HL-60/S4 treated with retinoic acid at 250 ng/mL for 4 days and 3 days (cell line): ENCODE measurements around the gene ARHGAP42.
"Not testable (repeated sequence)": the region's sequence is repeated elsewhere in the genome, so short reads cannot be mapped to it uniquely, and the experiment has no call there.

Experiments
- in situ Hi-C: fragments of 300-500 bp; cut with MboI; formaldehyde crosslinking; loops from 2 replicates; pipeline ENCODE4 v1.7.0; 2022; ENCODE audit warnings: low sequenced_read_pairs

Gene ARHGAP42, protein sequence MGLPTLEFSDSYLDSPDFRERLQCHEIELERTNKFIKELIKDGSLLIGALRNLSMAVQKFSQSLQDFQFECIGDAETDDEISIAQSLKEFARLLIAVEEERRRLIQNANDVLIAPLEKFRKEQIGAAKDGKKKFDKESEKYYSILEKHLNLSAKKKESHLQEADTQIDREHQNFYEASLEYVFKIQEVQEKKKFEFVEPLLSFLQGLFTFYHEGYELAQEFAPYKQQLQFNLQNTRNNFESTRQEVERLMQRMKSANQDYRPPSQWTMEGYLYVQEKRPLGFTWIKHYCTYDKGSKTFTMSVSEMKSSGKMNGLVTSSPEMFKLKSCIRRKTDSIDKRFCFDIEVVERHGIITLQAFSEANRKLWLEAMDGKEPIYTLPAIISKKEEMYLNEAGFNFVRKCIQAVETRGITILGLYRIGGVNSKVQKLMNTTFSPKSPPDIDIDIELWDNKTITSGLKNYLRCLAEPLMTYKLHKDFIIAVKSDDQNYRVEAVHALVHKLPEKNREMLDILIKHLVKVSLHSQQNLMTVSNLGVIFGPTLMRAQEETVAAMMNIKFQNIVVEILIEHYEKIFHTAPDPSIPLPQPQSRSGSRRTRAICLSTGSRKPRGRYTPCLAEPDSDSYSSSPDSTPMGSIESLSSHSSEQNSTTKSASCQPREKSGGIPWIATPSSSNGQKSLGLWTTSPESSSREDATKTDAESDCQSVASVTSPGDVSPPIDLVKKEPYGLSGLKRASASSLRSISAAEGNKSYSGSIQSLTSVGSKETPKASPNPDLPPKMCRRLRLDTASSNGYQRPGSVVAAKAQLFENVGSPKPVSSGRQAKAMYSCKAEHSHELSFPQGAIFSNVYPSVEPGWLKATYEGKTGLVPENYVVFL

GRCh38 chr11:100687054-100687629 is at the start of gene ARHGAP42:
TSS of gene ARHGAP42 (plus strand) at chr11:100687288. CDS start at chr11:100687679, 391 bp downstream.
- in situ Hi-C loops = no loop called here

DNA sequence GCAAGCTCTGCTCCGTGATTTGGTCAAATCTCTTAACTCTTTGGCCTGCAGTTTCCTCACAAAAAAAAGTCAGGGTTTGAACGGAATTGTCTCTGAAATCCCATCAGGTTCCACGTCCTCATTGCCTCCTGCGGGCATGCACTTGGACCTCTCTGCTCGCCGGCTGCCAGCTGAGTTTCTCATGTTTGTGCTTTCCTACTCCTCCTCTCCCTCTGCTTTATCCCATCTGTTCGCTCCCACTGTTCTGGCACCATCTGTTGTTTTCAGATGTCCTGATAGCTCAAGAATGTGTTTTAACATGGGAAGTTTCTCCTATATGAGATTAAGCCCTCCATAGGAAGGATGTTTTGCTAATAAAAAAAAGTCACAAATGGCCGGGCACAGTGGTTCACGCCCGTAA is 49.4 kb upstream of the ARHGAP42 start:
- in situ Hi-C loops = no loop called here

- in situ Hi-C loops = no loop called here
Observed at GRCh38 chr11:100638648-100639047, 48.4 kb upstream of the ARHGAP42 start.

- in situ Hi-C loops = no loop called here
Observed at GRCh38 chr11:100639140-100639539, 47.9 kb upstream of the ARHGAP42 start.

GRCh38 chr11:100640071-100640470 is 47.0 kb upstream of the ARHGAP42 start:
- in situ Hi-C loops = no loop called here

DNA sequence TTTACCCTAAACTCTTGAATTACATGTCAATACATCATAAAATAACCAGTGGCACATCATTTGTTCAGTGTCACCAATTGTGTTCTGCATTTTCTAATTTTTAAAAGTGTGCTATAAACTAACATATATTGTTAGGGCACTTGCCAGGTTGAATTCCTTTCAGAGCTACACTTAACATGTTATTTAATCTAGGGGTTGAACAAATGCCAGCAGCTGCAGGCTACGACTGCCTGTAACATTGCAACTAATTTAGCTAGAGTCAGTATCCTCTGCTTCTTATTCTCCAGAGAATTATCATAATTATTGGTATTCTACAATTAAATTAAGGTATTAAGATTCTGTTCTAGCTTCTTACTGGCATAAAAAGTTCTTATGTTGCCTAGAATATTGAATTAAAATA is 46.4 kb upstream of the ARHGAP42 start:
- in situ Hi-C loops = no loop called here

GRCh38 chr11:100641456-100641855 is 45.6 kb upstream of the ARHGAP42 start:
- in situ Hi-C loops = no loop called here

DNA sequence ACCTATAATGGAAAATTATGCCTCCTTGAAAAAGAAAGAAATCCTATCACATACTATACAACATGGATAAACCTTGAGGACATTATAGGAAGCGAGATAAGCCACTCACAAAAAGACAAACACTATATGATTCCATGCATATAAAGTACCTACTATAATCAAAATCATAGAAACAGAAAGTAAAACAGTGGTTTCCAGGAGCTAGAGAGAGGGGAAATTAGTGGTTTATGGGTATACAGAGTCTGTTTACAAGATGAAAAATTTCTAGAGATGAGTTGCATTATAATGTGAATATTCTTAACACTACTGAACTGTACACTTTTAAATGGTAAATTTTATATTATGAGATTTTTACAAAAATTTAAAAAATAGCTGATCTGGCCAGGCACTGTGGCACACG is 40.5 kb upstream of the ARHGAP42 start:
- in situ Hi-C loops = no loop called here

- in situ Hi-C loops = no loop called here
Observed at GRCh38 chr11:100647861-100648260, 39.2 kb upstream of the ARHGAP42 start.

GRCh38 chr11:100663583-100663982 is 23.5 kb upstream of the ARHGAP42 start:
- in situ Hi-C loops = no loop called here

GRCh38 chr11:100663996-100664395 is 23.1 kb upstream of the ARHGAP42 start:
- in situ Hi-C loops = no loop called here

DNA sequence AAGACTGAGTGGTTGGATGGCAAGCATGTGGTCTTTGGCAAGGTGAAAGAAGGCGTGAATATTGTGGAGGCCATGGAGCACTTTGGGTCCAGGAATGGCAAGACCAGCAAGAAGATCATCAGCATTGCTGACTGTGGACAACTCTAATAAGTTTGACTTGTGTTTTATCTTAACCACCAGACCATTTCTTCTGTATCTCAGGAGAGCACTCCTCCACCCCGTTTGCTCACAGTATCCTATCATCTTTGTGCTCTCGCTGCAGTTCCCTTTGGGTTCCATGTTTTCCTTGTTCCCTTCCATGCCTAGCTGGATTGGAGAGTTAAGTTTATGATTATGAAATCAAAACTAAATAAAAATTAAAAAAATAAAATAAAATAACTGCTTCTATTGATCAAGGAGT is 20.3 kb upstream of the ARHGAP42 start:
- in situ Hi-C loops = not testable (repeated sequence)

- in situ Hi-C loops = no loop called here
Observed at GRCh38 chr11:100667449-100667848, 19.6 kb upstream of the ARHGAP42 start.

GRCh38 chr11:100670140-100670539 is 16.9 kb upstream of the ARHGAP42 start:
- in situ Hi-C loops = no loop called here

GRCh38 chr11:100671471-100671870 is 15.6 kb upstream of the ARHGAP42 start:
- in situ Hi-C loops = no loop called here

- in situ Hi-C loops = no loop called here
Observed at GRCh38 chr11:100672498-100673033, 14.5 kb upstream of the ARHGAP42 start.

DNA sequence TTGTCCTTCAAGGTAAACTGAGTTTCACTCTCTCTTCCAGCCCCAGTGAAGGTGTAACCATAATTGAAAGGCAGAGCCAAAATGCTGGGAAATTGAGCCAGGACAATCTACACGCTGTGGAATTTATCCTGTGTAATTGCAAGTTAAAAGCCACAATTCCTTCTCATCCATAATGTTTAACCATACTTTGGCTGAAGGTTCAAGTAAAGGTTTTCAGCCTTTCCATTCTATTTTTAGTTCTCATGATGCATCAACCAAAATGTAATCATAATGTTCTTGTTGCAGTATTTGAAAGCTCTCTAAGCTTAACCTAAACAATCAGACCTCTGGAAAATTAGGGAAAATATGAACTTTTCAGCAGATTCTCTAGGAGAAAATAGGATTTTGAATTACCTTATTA is 14.0 kb upstream of the ARHGAP42 start:
- in situ Hi-C loops = no loop called here

- in situ Hi-C loops = no loop called here
Observed at GRCh38 chr11:100674212-100674611, 12.9 kb upstream of the ARHGAP42 start.

GRCh38 chr11:100675115-100675650 is 11.9 kb upstream of the ARHGAP42 start:
- in situ Hi-C loops = no loop called here

GRCh38 chr11:100676901-100677300 is 10.2 kb upstream of the ARHGAP42 start:
- in situ Hi-C loops = no loop called here

DNA sequence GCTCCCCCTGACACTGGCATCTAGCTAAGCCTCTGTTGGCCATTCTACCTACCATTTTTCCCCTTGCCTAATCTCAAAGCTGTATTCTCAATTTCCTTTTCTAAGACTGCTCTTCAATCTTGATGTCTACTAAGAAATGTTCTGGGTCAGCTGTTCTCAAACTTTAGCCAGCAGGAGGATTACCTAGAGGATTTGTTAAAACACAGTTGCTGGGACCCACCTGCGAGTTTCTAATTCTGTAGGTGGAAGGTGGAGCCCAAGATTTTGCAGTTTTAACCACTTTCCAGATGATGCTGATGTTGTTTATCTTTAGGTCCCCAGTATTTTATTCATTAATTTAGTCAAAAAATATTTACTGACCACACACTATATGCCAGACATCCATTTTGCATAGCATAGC is 9.3 kb upstream of the ARHGAP42 start:
- in situ Hi-C loops = no loop called here
